GM12878 (cell line): ENCODE results near the gene MRPL21. TPM values are rescaled to one million over a fixed set of nuclear protein-coding genes. Genes with fewer than 3 reads are reported as not detected.

Source experiments
- ASH2L ChIP-seq: fragments of 300-600, 200-600 bp; sonication (generic); IDR thresholded peaks from 2 replicates; pipeline ENCODE4 v1.6.1; 2017; ENCODE audit warnings: low read depth, mild to moderate bottlenecking, borderline replicate concordance
- BACH1 ChIP-seq: fragments of 450-650 bp; IDR thresholded peaks from 2 replicates; pipeline ENCODE4 v1.6.1; 2017; ENCODE audit warnings: mild to moderate bottlenecking, borderline replicate concordance
- BRCA1 ChIP-seq: IDR thresholded peaks from 2 replicates; pipeline ENCODE4 v1.6.1; 2011; ENCODE audit warnings: low read depth, low read length, improper control_type of control experiment
- CHD1 ChIP-seq: IDR thresholded peaks from 2 replicates; pipeline ENCODE4 v1.6.1; 2012; ENCODE audit warnings: low read depth, low read length, improper control_type of control experiment
- GABPA ChIP-seq: IDR thresholded peaks from 2 replicates; pipeline ENCODE4 v1.6.1; 2014; ENCODE audit warnings: antibody characterized with exemption, low read depth, mild to moderate bottlenecking, inconsistent platforms
- IKZF1 ChIP-seq: fragments of 450-650 bp; conservative IDR thresholded peaks from 2 replicates; pipeline ENCODE4 v1.6.1; 2017; ENCODE audit warnings: antibody characterized with exemption, mild to moderate bottlenecking
- NFXL1 ChIP-seq: fragments of 450-650 bp; IDR thresholded peaks from 2 replicates; pipeline ENCODE4 v1.6.1; 2017; ENCODE audit warnings: antibody characterized with exemption, mild to moderate bottlenecking, borderline replicate concordance
- POLR2A ChIP-seq: IDR thresholded peaks from 2 replicates; pipeline ENCODE4 v1.6.1; 2011; ENCODE audit warnings: low read depth, mild to moderate bottlenecking, low read length
- RAD51 ChIP-seq: fragments of 450-650 bp; IDR thresholded peaks from 2 replicates; pipeline ENCODE4 v1.6.1; 2016; ENCODE audit warnings: moderate library complexity, mild to moderate bottlenecking, inconsistent platforms
- RBBP5 ChIP-seq: fragments of 200-600 bp; sonication (generic); conservative IDR thresholded peaks from 2 replicates; pipeline ENCODE4 v1.6.1; 2016
- TBL1XR1 ChIP-seq: IDR thresholded peaks from 2 replicates; pipeline ENCODE4 v1.6.1; 2012; ENCODE audit warnings: low read depth, low read length, improper control_type of control experiment
- TCF12 ChIP-seq: IDR thresholded peaks from 2 replicates; pipeline ENCODE4 v1.6.1; 2011; ENCODE audit warnings: low read depth, mild to moderate bottlenecking, low read length
- ZNF207 ChIP-seq: fragments of 450-650 bp; IDR thresholded peaks from 2 replicates; pipeline ENCODE4 v1.6.1; 2014; ENCODE audit warnings: antibody characterized with exemption, mild to moderate bottlenecking, borderline replicate concordance
- ZNF24 ChIP-seq: fragments of 450-650 bp; IDR thresholded peaks from 2 replicates; pipeline ENCODE4 v1.6.1; 2017; ENCODE audit warnings: antibody characterized with exemption, mild to moderate bottlenecking
- ZSCAN29 ChIP-seq: fragments of 450-650 bp; IDR thresholded peaks from 2 replicates; pipeline ENCODE4 v1.6.1; 2017; ENCODE audit warnings: mild to moderate bottlenecking, moderate library complexity
- polyA plus RNA-seq, 11 experiments: library from polyadenylated mRNA; depleted of rRNA in 4 of 11; unstranded in 6 of 11; stranded (reverse) in 5 of 11; fragments of >200 nt; fragmentation: Nextera tagmentation in 4 of 11; fragmentation: Illumina TruSeq in 1 of 11; extraction: Ambion mirVana in 4 of 11; extraction: Trizol in 1 of 11; gene quantifications; 1 replicate in 1 of 11; 2 replicates in 10 of 11; pipeline versions ENCODE4 v1.2.1 to v1.2.3, GENCODE V29; 2011 to 2016; ENCODE audit warnings: inconsistent platforms in 2 of 11, missing spikeins in 2 of 11, low read depth in 1 of 11
- total RNA-seq, 4 experiments: library from RNA; depleted of rRNA in 3 of 4; stranded (reverse); fragments of >200 nt in 3 of 4; fragmentation: Illumina TruSeq in 1 of 4; extraction: Trizol in 1 of 4; gene quantifications; 2 replicates each; pipeline versions ENCODE4 v1.2.1 to v1.2.3, GENCODE V29; 2013 to 2021
- TF ChIP-seq, protein P1 (sequence below): fragments of 450-650 bp; IDR thresholded peaks from 2 replicates; pipeline ENCODE4 v1.6.1; 2017; ENCODE audit warnings: mild to moderate bottlenecking, moderate library complexity
- TF ChIP-seq, protein P2 (sequence below): IDR thresholded peaks from 2 replicates; pipeline ENCODE4 v1.6.1; 2012; ENCODE audit warnings: mild to moderate bottlenecking, low read depth, low read length
- TF ChIP-seq, protein P3 (sequence below): fragments of 150-350 bp; IDR thresholded peaks from 2 replicates; pipeline ENCODE4 v1.6.1; 2014; ENCODE audit warnings: mild to moderate bottlenecking, low read depth, low read length
- TF ChIP-seq, protein P4 (sequence below): IDR thresholded peaks from 2 replicates; pipeline ENCODE4 v1.6.1; 2012; ENCODE audit warnings: low read length, inconsistent platforms

Gene MRPL21
- total and polyA plus RNA-seq, 10 of the 15 experiments (the other 5 are each of a cell fraction or from before 2014, with no cell fraction given): 86.6 to 283 (median 130) TPM

DNA sequence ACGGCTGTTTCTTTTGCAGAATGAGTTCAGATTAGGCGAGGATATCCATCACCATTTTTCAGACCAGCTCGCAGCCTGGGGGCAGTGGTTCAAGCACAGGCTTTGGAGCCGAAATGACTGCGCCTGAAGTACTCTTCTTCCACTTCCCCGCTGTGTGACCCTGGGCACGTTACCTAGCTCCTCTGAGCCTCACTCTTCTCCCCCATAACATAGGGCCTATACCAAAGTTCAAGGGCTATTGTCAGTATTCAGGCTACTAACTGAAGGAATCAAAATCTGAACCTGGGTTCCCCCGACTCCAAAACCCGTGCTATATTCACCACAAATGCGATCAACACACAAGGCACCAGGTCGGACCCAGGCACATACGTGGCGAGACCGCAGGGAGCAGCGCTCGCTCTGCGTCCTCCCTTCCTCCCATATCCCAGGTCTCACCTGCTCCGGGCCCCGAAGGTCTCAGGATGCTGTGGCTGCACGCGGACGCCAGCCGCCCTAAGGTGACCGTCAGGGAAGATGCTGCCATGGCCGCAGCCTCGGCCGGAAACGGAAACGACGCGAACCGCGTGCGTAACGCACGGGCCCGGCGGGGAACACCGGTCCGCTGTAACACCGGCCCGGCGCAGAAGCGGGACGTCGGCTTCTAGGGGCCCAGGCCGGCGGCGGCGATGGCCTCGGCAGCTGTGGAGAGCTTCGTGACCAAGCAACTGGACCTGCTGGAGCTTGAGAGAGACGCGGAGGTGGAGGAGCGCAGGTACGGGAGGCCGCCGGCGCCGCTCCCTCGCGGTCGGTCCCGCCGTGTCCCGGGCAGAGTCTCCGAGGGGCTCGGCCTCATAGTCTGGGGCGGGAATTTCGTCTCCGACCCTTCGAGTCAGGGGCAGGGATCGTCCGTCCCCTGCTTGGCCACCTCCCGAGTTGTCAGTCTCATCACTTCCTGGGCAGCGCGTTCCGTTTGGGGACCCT is at the start of gene MRPL21, which contains the start of gene IGHMBP2 (continued):
- TF ChIP-seq, protein P1, sequence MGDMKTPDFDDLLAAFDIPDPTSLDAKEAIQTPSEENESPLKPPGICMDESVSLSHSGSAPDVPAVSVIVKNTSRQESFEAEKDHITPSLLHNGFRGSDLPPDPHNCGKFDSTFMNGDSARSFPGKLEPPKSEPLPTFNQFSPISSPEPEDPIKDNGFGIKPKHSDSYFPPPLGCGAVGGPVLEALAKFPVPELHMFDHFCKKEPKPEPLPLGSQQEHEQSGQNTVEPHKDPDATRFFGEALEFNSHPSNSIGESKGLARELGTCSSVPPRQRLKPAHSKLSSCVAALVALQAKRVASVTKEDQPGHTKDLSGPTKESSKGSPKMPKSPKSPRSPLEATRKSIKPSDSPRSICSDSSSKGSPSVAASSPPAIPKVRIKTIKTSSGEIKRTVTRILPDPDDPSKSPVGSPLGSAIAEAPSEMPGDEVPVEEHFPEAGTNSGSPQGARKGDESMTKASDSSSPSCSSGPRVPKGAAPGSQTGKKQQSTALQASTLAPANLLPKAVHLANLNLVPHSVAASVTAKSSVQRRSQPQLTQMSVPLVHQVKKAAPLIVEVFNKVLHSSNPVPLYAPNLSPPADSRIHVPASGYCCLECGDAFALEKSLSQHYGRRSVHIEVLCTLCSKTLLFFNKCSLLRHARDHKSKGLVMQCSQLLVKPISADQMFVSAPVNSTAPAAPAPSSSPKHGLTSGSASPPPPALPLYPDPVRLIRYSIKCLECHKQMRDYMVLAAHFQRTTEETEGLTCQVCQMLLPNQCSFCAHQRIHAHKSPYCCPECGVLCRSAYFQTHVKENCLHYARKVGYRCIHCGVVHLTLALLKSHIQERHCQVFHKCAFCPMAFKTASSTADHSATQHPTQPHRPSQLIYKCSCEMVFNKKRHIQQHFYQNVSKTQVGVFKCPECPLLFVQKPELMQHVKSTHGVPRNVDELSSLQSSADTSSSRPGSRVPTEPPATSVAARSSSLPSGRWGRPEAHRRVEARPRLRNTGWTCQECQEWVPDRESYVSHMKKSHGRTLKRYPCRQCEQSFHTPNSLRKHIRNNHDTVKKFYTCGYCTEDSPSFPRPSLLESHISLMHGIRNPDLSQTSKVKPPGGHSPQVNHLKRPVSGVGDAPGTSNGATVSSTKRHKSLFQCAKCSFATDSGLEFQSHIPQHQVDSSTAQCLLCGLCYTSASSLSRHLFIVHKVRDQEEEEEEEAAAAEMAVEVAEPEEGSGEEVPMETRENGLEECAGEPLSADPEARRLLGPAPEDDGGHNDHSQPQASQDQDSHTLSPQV: no peak
- TF ChIP-seq ZSCAN29: peak; percentile 76; the same call in 1 of the 2 replicates
- TF ChIP-seq, protein P2, sequence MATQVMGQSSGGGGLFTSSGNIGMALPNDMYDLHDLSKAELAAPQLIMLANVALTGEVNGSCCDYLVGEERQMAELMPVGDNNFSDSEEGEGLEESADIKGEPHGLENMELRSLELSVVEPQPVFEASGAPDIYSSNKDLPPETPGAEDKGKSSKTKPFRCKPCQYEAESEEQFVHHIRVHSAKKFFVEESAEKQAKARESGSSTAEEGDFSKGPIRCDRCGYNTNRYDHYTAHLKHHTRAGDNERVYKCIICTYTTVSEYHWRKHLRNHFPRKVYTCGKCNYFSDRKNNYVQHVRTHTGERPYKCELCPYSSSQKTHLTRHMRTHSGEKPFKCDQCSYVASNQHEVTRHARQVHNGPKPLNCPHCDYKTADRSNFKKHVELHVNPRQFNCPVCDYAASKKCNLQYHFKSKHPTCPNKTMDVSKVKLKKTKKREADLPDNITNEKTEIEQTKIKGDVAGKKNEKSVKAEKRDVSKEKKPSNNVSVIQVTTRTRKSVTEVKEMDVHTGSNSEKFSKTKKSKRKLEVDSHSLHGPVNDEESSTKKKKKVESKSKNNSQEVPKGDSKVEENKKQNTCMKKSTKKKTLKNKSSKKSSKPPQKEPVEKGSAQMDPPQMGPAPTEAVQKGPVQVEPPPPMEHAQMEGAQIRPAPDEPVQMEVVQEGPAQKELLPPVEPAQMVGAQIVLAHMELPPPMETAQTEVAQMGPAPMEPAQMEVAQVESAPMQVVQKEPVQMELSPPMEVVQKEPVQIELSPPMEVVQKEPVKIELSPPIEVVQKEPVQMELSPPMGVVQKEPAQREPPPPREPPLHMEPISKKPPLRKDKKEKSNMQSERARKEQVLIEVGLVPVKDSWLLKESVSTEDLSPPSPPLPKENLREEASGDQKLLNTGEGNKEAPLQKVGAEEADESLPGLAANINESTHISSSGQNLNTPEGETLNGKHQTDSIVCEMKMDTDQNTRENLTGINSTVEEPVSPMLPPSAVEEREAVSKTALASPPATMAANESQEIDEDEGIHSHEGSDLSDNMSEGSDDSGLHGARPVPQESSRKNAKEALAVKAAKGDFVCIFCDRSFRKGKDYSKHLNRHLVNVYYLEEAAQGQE: 0 out of 2 replicates have a peak, but pooled peaks have one; percentile 32
- TF ChIP-seq, protein P3, sequence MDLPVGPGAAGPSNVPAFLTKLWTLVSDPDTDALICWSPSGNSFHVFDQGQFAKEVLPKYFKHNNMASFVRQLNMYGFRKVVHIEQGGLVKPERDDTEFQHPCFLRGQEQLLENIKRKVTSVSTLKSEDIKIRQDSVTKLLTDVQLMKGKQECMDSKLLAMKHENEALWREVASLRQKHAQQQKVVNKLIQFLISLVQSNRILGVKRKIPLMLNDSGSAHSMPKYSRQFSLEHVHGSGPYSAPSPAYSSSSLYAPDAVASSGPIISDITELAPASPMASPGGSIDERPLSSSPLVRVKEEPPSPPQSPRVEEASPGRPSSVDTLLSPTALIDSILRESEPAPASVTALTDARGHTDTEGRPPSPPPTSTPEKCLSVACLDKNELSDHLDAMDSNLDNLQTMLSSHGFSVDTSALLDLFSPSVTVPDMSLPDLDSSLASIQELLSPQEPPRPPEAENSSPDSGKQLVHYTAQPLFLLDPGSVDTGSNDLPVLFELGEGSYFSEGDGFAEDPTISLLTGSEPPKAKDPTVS: peak; percentile 73
- TF ChIP-seq IKZF1: peak; percentile 94
- TF ChIP-seq ZNF24: peak; percentile 85
- peak; percentile 85 for TF ChIP-seq TCF12
- TF ChIP-seq RAD51: no peak
- TF ChIP-seq BACH1: peak; percentile 72; the same call in 1 of the 2 replicates
- peak; percentile 99 for TF ChIP-seq POLR2A
- TF ChIP-seq RBBP5: no peak; the same call in 1 of the 2 replicates
- 0 out of 2 replicates have a peak, but pooled peaks have one; percentile 11 for TF ChIP-seq BRCA1
- TF ChIP-seq TBL1XR1: peak; percentile 61; the same call in 1 of the 2 replicates
- TF ChIP-seq CHD1: no peak
- TF ChIP-seq NFXL1: no peak
- TF ChIP-seq ZNF207: peak; percentile 82; the same call in 1 of the 2 replicates
- TF ChIP-seq, protein P4, sequence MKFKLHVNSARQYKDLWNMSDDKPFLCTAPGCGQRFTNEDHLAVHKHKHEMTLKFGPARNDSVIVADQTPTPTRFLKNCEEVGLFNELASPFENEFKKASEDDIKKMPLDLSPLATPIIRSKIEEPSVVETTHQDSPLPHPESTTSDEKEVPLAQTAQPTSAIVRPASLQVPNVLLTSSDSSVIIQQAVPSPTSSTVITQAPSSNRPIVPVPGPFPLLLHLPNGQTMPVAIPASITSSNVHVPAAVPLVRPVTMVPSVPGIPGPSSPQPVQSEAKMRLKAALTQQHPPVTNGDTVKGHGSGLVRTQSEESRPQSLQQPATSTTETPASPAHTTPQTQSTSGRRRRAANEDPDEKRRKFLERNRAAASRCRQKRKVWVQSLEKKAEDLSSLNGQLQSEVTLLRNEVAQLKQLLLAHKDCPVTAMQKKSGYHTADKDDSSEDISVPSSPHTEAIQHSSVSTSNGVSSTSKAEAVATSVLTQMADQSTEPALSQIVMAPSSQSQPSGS: no peak
- TF ChIP-seq ASH2L: 0 out of 2 replicates have a peak, but pooled peaks have one; percentile 49
- TF ChIP-seq GABPA: peak; percentile 99
